GM20431 (cell line): Measurements from ENCODE around the gene CAPZB.

Experiments
- in situ Hi-C: fragments of 300-500 bp; cut with MseI, MboI; formaldehyde crosslinking; loops from one replicate; pipeline ENCODE4 v1.15.0; 2020; ENCODE audit warnings: low sequenced_read_pairs; ENCODE audit not compliant: unreplicated experiment

The CAPZB gene

DNA sequence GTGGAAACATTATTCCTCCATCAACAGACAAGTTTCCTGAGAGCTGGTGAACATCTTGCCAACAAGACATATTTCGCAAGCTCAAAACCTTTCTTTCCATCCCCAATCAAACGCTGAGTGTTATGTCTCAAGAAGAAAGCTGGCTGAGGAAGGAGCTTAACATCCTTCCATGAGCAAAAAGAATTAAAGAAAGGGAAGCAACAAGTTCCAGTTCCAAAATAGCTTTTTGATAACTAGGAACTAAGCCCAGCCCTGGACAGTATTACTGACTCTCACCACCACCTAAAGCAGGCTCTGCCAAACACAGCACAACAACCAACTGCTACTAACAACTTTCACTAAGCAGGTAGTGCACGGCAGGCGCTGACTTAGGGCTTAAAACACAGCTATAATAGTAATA is 50.2 kb downstream of the CAPZB start:
- in situ Hi-C loops = no loop called here

DNA sequence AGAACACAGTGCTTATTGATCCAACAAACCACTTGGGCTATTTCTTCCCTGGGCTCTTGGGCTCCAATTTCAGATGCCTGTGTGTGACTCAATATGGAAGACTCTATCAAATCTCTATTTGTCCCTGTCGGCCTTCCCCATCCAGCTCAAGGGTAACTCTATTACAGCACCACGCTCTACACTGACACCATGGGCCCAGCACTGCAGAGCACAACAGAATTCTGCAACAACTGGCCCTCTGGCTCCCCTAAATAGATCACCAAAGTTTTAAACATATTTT is 51.7 kb downstream of the CAPZB start:
- in situ Hi-C loops = no loop called here

GRCh38 chr1:19432943-19433718 is 52.2 kb downstream of the CAPZB start:
- in situ Hi-C loops = no loop called here

DNA sequence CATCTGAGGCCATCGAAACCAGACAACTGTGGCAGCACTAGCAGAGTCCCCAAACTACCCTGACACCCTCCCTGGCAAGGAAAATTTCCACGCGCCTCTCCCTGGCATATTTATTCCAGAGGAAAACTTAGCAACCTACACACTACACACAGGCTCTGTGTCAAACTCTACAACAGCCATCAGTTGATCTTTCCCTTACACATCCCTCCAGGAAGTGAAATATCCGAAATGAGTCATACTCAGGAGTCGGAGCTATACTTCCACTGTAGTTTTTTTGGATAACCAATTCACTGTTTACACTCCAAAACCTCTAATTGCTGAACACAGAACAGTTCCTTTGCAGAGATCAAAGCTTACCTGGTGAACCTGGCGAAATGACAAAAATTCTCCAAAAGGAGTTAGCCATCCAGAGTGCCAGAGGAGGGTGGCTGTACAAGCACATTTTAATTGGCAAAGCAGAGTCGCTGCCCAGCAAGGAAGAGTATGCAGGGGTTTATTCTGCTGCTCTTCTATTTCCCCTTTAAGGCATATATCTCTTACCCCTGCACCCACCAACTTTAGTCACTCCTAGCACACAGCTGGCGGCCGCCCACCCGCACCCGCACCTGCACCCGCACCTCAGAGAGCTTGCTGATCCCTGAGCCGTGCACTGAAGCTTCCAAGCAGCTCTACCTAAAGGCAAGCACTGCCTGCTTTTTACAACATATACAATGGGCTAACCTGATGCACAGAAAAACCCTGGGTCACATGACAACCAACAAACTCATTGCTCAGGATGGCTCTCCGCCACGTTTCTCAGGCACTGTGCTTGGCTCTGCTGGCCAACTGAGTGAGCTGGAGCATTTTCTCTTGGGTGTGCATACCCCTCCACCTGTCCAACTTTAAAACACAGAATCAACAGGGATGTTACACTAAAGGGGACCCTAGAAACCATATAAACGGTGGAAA is 54.9 kb downstream of the CAPZB start:
- in situ Hi-C loops = no loop called here

DNA sequence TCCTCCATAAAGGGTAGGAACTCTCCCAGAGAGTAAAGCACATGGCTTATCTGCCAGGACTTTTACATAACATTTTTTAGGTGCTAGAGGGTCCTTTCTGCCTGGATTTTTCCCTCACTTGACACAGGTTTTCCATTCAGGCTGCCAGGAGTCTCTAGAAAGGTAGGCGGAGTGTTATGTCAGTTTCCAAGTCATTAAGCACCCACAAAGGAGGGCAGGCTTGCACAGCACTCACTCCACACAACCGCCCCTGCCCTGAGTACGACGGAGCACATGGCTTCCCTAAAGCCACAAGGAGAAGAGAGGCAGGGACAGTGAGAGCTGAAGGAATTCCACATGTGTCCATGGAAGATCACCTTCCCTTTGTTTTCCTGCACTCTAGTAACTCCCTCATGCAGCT is 55.7 kb downstream of the CAPZB start:
- in situ Hi-C loops = no loop called here

- in situ Hi-C loops = no loop called here
Measured at GRCh38 chr1:19427087-19427781, 58.1 kb downstream of the CAPZB start.

DNA sequence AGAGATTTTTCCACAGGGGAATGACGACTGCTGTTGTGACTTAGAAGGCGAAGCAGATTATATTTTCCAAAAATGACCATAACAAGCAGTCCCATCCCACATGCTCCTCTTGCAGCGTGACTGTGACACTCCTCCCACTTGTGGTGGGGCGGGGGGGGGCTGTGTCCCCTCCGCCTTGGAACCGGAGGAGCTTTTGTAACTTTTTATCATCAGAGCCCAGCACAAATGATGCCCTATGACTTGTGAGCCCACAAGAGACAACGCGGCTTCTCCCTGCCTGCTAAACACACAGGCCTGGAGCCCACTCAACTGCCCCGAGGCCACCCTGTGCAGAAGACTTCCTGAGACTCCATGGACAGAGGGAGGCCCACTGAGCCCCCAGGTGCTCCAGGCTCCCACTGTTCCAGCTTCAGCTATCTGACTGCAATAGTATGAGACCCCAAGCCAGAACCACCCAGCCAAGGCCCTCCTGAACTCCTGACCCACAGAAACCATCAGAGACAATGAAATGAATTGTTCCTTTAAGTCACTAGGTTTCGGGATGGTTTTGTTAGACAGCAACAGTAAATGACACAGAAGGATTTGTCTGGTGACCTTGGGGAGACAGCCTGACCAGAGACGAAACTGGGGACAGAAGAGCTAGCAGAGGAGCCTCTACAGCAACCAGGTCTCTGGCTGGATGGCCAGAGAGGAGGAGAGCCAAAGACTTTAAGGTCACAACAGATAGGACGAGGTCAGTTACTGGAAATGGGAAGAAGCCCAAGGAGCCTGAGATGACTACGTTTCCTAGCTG is 58.8 kb downstream of the CAPZB start:
- in situ Hi-C loops = no loop called here

DNA sequence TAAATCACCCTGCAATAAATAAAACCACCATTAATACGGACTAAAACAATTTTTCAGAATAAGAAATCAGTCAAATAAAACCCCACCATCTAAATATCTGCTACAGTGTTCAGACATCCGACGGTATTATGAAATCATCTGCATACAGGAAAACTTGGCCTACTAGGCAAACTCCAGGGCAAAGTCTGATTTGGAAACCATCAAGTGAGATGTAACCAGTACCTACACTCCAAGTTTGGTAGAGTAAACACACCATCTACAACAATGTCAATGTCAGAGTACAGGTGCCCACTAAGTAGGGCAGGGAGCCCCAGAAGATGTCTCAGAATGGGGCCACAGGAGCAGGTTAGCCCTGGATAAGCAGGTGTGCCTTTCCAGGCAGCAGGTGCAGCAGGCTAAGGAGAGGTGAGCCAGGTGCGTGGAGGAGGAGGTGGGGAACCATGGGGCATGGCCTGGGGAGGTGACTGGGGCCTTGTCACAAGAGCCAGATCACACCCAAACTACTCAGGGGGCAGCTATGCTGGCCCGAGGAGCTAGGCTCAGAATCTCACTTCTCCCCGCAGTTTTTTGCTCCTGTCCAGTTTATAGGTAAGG is 59.6 kb downstream of the CAPZB start:
- in situ Hi-C loops = no loop called here

DNA sequence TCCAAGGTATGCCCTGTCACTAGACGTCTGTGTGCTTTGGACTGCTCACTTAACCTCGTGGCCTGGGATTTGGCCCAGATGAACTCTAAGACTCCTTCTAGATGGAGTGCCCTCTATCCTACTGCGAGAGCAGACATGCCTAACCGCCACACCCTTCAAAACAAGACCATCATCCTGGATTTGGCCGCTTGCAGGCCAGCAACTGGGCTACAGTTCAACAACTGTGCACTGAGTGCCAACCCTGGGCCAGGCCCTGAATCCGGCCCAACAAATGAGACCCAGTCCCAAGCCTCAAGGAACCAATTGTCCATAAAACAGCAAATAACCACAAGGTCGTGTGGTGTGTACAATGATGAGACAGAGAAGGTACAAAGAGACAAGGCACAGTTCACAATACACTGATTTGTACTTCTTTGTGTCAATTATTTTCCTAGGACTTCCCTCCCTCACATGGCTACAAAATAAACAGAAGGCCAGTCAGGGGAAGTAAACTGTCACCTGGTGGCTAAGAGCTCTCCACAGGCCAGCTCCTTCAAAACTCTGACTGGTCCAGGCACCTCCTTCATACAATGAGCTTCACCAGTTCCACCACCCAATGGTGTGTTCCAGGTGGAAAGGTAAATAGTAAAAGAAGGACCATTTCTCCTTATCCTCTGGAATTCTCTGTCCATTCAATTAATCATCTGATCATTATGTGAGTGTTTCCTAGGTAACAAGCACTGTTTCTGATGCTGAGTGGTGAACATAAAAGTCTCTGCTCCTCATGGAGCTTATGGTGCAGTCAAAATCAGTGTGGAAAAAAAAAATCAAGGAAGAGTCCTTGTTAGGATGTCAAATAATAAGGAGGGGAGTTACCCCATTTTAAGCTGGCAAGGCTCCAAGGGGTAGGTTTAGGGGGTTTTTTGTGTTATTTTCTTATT is 60.4 kb downstream of the CAPZB start:
- in situ Hi-C loops = no loop called here

DNA sequence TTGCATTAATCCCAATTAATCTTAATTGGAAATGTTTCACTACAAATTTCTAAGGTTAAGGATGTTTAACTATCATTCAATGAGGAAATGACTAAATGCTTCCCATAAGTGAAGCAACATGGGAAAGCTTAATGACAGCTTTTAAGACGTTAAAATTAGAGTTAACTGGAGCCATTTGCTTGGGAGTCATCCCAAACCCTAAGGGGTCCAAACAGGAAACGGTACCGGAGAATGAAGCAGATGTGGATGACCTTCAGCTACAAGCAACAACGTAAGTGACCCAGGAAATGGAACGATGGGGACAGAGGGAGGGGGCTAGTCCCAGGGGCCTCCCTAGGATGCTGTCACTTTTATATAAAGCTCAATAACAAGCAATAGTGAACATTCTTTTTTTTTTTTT is 62.2 kb downstream of the CAPZB start:
- in situ Hi-C loops = no loop called here

- in situ Hi-C loops = no loop called here
Measured at GRCh38 chr1:19421365-19421764, 64.0 kb downstream of the CAPZB start.

- in situ Hi-C loops = no loop called here
Measured at GRCh38 chr1:19420606-19421005, 64.7 kb downstream of the CAPZB start.

DNA sequence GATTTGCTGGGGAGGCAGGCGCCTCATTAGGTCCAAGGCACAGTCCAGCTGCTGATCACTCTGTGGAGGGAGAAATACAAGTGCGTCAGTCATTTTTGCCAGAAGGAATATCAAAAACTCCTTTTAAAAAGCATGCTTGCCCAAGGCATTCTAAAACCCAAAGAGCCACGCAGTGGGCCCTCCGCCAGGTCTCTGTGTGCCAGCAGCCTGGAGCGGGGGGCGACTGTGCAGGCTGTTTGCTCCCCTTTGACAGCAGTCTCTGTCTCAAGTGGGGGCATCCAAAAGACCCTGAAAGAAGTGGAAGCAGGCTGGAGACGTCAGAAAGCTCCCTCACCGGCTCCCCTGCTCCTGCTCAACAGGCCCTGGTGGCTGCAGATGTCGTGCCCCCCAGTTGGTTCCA is 65.6 kb downstream of the CAPZB start:
- in situ Hi-C loops = no loop called here

GRCh38 chr1:19418503-19418971 is 66.8 kb downstream of the CAPZB start:
- in situ Hi-C loops = no loop called here

- in situ Hi-C loops = no loop called here
Measured at GRCh38 chr1:19416921-19417470, 68.3 kb downstream of the CAPZB start.

- in situ Hi-C loops = no loop called here
Measured at GRCh38 chr1:19416145-19416544, 69.2 kb downstream of the CAPZB start.

DNA sequence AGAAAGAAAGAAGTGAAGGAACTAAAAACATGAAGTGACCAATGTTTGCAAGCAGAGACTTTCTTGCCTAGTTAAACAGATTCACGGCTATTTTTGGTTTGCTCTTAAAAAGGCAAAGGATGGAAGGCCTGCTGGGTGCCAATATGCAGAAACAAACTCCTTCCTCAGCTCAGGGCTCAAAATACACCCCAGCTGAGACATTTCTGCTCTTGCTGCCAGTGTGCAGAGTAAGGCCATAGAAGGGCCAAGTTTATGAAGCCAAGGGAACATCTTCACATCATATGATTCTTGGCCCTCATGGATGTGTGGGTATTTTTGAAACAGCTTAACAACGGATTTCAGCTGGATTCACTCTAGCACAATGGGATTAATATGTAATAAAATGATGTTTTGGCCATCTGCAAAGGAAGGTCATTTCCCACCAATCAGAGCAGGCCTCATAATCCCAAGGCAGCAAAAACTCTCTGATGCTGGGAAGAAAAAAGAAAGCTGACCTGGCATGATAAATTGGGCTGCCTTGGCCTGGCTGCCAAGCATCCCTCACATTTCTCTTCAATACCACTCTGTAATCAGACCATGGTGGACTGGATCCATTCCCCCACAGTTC is 70.7 kb downstream of the CAPZB start:
- in situ Hi-C loops = no loop called here

- in situ Hi-C loops = no loop called here
Measured at GRCh38 chr1:19413999-19414398, 71.3 kb downstream of the CAPZB start.
